CD4-positive, alpha-beta T cell treated with Interleukin-10 for 1 hour (primary cell): ENCODE data around the gene SCN3B.

ENCODE experiments used
- DNase-seq: peaks from one replicate; pipeline ENCODE4 v3.0.0-alpha.2; 2020

The SCN3B gene

GRCh38 chr11:123654566-123655081 is at the start of gene SCN3B:
Gene SCN3B (minus strand): TSS chr11:123654624. CDS start chr11:123653801, 823 bp downstream.
- no peak for DNase-seq

- no peak for DNase-seq
These were observed 48.3 kb upstream of the SCN3B start for GRCh38 chr11:123702696-123703095.

GRCh38 chr11:123702139-123702538 is 47.7 kb upstream of the SCN3B start:
- DNase-seq, result no peak

- DNase-seq, result no peak
These were observed 46.3 kb upstream of the SCN3B start for GRCh38 chr11:123700772-123701171.

GRCh38 chr11:123698546-123699127 is 44.2 kb upstream of the SCN3B start:
- DNase-seq, result no peak

- DNase-seq, result no peak
These were observed 41.8 kb upstream of the SCN3B start for GRCh38 chr11:123696183-123696582.

GRCh38 chr11:123695231-123695630 is 40.8 kb upstream of the SCN3B start:
- DNase-seq, result no peak

- DNase-seq, result no peak
These were observed 40.1 kb upstream of the SCN3B start for GRCh38 chr11:123694551-123694950.

GRCh38 chr11:123692961-123693360 is 38.5 kb upstream of the SCN3B start:
- DNase-seq, result no peak

- no peak for DNase-seq
These were observed 36.1 kb upstream of the SCN3B start for GRCh38 chr11:123690485-123690884.

GRCh38 chr11:123684601-123685000 is 30.2 kb upstream of the SCN3B start:
- no peak for DNase-seq

GRCh38 chr11:123683428-123684170 is 29.2 kb upstream of the SCN3B start:
- DNase-seq, result no peak

- DNase-seq, result no peak
These were observed 28.4 kb upstream of the SCN3B start for GRCh38 chr11:123682696-123683410.

- DNase-seq, result peak; percentile 23
These were observed 26.6 kb upstream of the SCN3B start for GRCh38 chr11:123681030-123681429.

- DNase-seq, result no peak
These were observed 23.8 kb upstream of the SCN3B start for GRCh38 chr11:123678246-123678645.

- DNase-seq, result no peak
These were observed 23.1 kb upstream of the SCN3B start for GRCh38 chr11:123677510-123677909.

GRCh38 chr11:123674297-123674696 is 19.9 kb upstream of the SCN3B start:
- DNase-seq, result no peak

- no peak for DNase-seq
These were observed 18.1 kb upstream of the SCN3B start for GRCh38 chr11:123672568-123672967.

GRCh38 chr11:123671534-123671933 is 17.1 kb upstream of the SCN3B start:
- no peak for DNase-seq

- no peak for DNase-seq
These were observed 15.7 kb upstream of the SCN3B start for GRCh38 chr11:123670081-123670480.

- DNase-seq, result no peak
These were observed 10.9 kb upstream of the SCN3B start for GRCh38 chr11:123665306-123665705.

GRCh38 chr11:123659965-123660364 is 5.5 kb upstream of the SCN3B start:
- peak; percentile 6 for DNase-seq

GRCh38 chr11:123659311-123659710 is 4.9 kb upstream of the SCN3B start:
- DNase-seq, result no peak
